WTC11 (cell line): Measurements from ENCODE around the gene ROR2. TPM values are rescaled to one million over a fixed set of nuclear protein-coding genes. Genes with fewer than 3 reads are reported as not detected.
A peak's percentile ranks its signal among the peaks of the same experiment; 100 is the strongest.

Experiments used
- ATAC-seq: fragments of 200-7000 bp; cut with Tn5 transposase; 2 replicates; pipeline ENCODE4 v1.10.0; 2021; ENCODE audit warnings: mild to moderate bottlenecking, moderate library complexity
- CTCF ChIA-PET: fragments of 300-600 bp; sonication (Branson Sonifier 250); formaldehyde crosslinking; loops from one replicate; lab custom pipeline; 2021; ENCODE audit warnings: antibody characterized with exemption; lab: Charles Lee
- POLR2A ChIA-PET: fragments of 350-600 bp; sonication (Branson Sonifier 250); formaldehyde crosslinking; loops from one replicate; lab custom pipeline; 2021; ENCODE audit warnings: antibody characterized with exemption; lab: Charles Lee
- DNase-seq: peaks from one replicate; pipeline ENCODE4 v3.0.0; 2021; ENCODE audit warnings: low spot score
- H3K27ac Mint-ChIP-seq: 2 replicates; pipeline ENCODE4 v1.8.0; 2021; ENCODE audit warnings: mixed read lengths
- H3K27me3 Mint-ChIP-seq: 2 replicates; pipeline ENCODE4 v1.8.0; 2021; ENCODE audit warnings: low read depth, mild to moderate bottlenecking, moderate library complexity, mixed read lengths
- H3K36me3 Mint-ChIP-seq: 2 replicates; pipeline ENCODE4 v1.8.0; 2021; ENCODE audit warnings: mixed read lengths
- H3K4me1 Mint-ChIP-seq: 2 replicates; pipeline ENCODE4 v1.8.0; 2022; ENCODE audit warnings: mixed read lengths
- H3K4me3 Mint-ChIP-seq: 2 replicates; pipeline ENCODE4 v1.8.0; 2021; ENCODE audit warnings: mild to moderate bottlenecking, moderate library complexity, mixed read lengths
- H3K9me3 Mint-ChIP-seq: 2 replicates; pipeline ENCODE4 v1.8.0; 2021; ENCODE audit warnings: mixed read lengths
- E2F1 ChIP-seq: sonication (generic); formaldehyde crosslinking; IDR thresholded peaks from 2 replicates; pipeline ENCODE4 v1.8.0; 2022; ENCODE audit warnings: mild to moderate bottlenecking, missing genetic modification reagents
- E2F4 ChIP-seq: sonication (generic); formaldehyde crosslinking; IDR thresholded peaks from 2 replicates; pipeline ENCODE4 v1.8.1; 2022; ENCODE audit warnings: low read depth, mild to moderate bottlenecking, moderate library complexity, missing genetic modification reagents, borderline replicate concordance
- ERG ChIP-seq: fragments of 250-450 bp; sonication (Bioruptor Pico); IDR thresholded peaks from 2 replicates; pipeline ENCODE4 v1.8.0; 2021; ENCODE audit warnings: mild to moderate bottlenecking
- ESRRA ChIP-seq: sonication (generic); formaldehyde crosslinking; IDR thresholded peaks from 2 replicates; pipeline ENCODE4 v1.8.1; 2022; ENCODE audit warnings: mild to moderate bottlenecking, missing genetic modification reagents, borderline replicate concordance
- ETV6 ChIP-seq: sonication (generic); formaldehyde crosslinking; IDR thresholded peaks from 2 replicates; pipeline ENCODE4 v1.8.1; 2022; ENCODE audit warnings: mild to moderate bottlenecking, missing genetic modification reagents
- FOXJ3 ChIP-seq: sonication (generic); formaldehyde crosslinking; IDR thresholded peaks from 2 replicates; pipeline ENCODE4 v1.9.0; 2021; ENCODE audit warnings: missing genetic modification reagents, mild to moderate bottlenecking, borderline replicate concordance
- FOXP4 ChIP-seq: sonication (generic); formaldehyde crosslinking; IDR thresholded peaks from 2 replicates; pipeline ENCODE4 v1.8.0; 2022; ENCODE audit warnings: mild to moderate bottlenecking, missing genetic modification reagents
- HMGA2 ChIP-seq: fragments of 250-450 bp; sonication (Bioruptor Pico); IDR thresholded peaks from 2 replicates; pipeline ENCODE4 v1.4.0; 2021; ENCODE audit warnings: mild to moderate bottlenecking, moderate library complexity
- HMGXB4 ChIP-seq: sonication (generic); formaldehyde crosslinking; IDR thresholded peaks from 2 replicates; pipeline ENCODE4 v1.8.1; 2023; ENCODE audit warnings: mild to moderate bottlenecking, moderate library complexity, missing genetic modification reagents
- JAZF1 ChIP-seq: fragments of 250-450 bp; sonication (Bioruptor Pico); IDR thresholded peaks from 2 replicates; pipeline ENCODE4 v1.9.0; 2021; ENCODE audit warnings: moderate library complexity, mild to moderate bottlenecking, inconsistent platforms
- JUN ChIP-seq: sonication (generic); formaldehyde crosslinking; IDR thresholded peaks from 2 replicates; pipeline ENCODE4 v1.8.0; 2023; ENCODE audit warnings: mild to moderate bottlenecking, missing genetic modification reagents
- KAT7 ChIP-seq: sonication (generic); formaldehyde crosslinking; IDR thresholded peaks from 2 replicates; pipeline ENCODE4 v1.8.1; 2023; ENCODE audit warnings: missing genetic modification reagents, mild to moderate bottlenecking, borderline replicate concordance
- NFATC4 ChIP-seq: fragments of 250-450 bp; sonication (Bioruptor Pico); IDR thresholded peaks from 2 replicates; pipeline ENCODE4 v1.9.0; 2021; ENCODE audit warnings: mild to moderate bottlenecking
- NFYB ChIP-seq: sonication (generic); formaldehyde crosslinking; conservative IDR thresholded peaks from 2 replicates; pipeline ENCODE4 v1.8.0; 2022; ENCODE audit warnings: low read depth, missing genetic modification reagents
- OVOL2 ChIP-seq: fragments of 250-450 bp; sonication (Bioruptor Pico); IDR thresholded peaks from 2 replicates; pipeline ENCODE4 v1.9.0; 2021; ENCODE audit warnings: mild to moderate bottlenecking, borderline replicate concordance
- RELA ChIP-seq: sonication (generic); formaldehyde crosslinking; IDR thresholded peaks from 2 replicates; pipeline ENCODE4 v1.8.1; 2022; ENCODE audit warnings: missing genetic modification reagents, mild to moderate bottlenecking, borderline replicate concordance
- SOX15 ChIP-seq: fragments of 250-450 bp; sonication (Bioruptor Pico); IDR thresholded peaks from 2 replicates; pipeline ENCODE4 v1.9.0; 2021; ENCODE audit warnings: mild to moderate bottlenecking
- ZNF263 ChIP-seq: sonication (generic); formaldehyde crosslinking; IDR thresholded peaks from 2 replicates; pipeline ENCODE4 v1.8.1; 2022; ENCODE audit warnings: low read depth, mild to moderate bottlenecking, moderate library complexity, missing genetic modification reagents
- ZNF317 ChIP-seq: sonication (generic); formaldehyde crosslinking; IDR thresholded peaks from 2 replicates; pipeline ENCODE4 v1.8.1; 2023; ENCODE audit warnings: low read depth, mild to moderate bottlenecking, moderate library complexity, missing genetic modification reagents, borderline replicate concordance
- ZNF396 ChIP-seq: fragments of 250-450 bp; sonication (Bioruptor Pico); IDR thresholded peaks from 2 replicates; pipeline ENCODE4 v1.8.0; 2021; ENCODE audit warnings: mild to moderate bottlenecking, moderate library complexity, borderline replicate concordance
- ZNF416 ChIP-seq: fragments of 250-450 bp; sonication (Bioruptor Pico); IDR thresholded peaks from 2 replicates; pipeline ENCODE4 v1.9.0; 2021; ENCODE audit warnings: mild to moderate bottlenecking, inconsistent platforms
- ZNF512 ChIP-seq: sonication (generic); formaldehyde crosslinking; IDR thresholded peaks from 2 replicates; pipeline ENCODE4 v1.8.1; 2022; ENCODE audit warnings: missing genetic modification reagents, borderline replicate concordance
- total RNA-seq: library from RNA; stranded (reverse); gene quantifications from 3 replicates; pipeline ENCODE4 v1.2.3, GENCODE V29; 2021

The ROR2 gene
- total RNA-seq, 1 experiment from 2014 or later, result 19.8 TPM

GRCh38 chr9:91714020-91714806 lies 235.8 kb downstream of the ROR2 start:
- peaks cover 12% of the 10 kb centered on the region for H3K9me3 Mint-ChIP-seq
- peak overlapping the region; percentile 57 for H3K4me3 Mint-ChIP-seq
- TF ChIP-seq ZNF396, result no peak; the same call in 1 of the 2 replicates
- no peak for TF ChIP-seq FOXP4
- TF ChIP-seq NFYB (CRISPR knock-in tag), result no peak
- TF ChIP-seq OVOL2, result no peak
- TF ChIP-seq KAT7 (CRISPR knock-in tag), result no peak
- TF ChIP-seq RELA (CRISPR knock-in tag), result no peak
- TF ChIP-seq JAZF1 (CRISPR knock-in tag), result no peak
- no peak for TF ChIP-seq ERG (CRISPR knock-in tag)
- no peak for TF ChIP-seq E2F4 (CRISPR knock-in tag)
- peak; percentile 91 for TF ChIP-seq HMGA2
- no peak for TF ChIP-seq ETV6 (CRISPR knock-in tag)
- peak; percentile 46; the same call in 1 of the 2 replicates for TF ChIP-seq ZNF263 (CRISPR knock-in tag)
- TF ChIP-seq ZNF416 (CRISPR knock-in tag), result no peak
- POLR2A ChIA-PET, result no interaction called here
- no peaks in the 10 kb centered on the region for H3K4me1 Mint-ChIP-seq
- peaks cover 6% of the 10 kb centered on the region for H3K36me3 Mint-ChIP-seq
- ATAC-seq, result peak; percentile 98
- no peaks in the 10 kb centered on the region for H3K27me3 Mint-ChIP-seq
- DNase-seq, result peak; percentile 87
- no peak overlapping the region for H3K27ac Mint-ChIP-seq
- CTCF ChIA-PET, result interaction anchor here (1.0 to 1.6 kb wide), 4 partner anchors 13 to 729 kb away, joined by 3 to 8 read pairs (median 4); no protein-coding TSS in a partner anchor

GRCh38 chr9:91712811-91713210 lies 237.2 kb downstream of the ROR2 start:
- H3K27me3 Mint-ChIP-seq, result no peaks in the 10 kb centered on the region
- peaks cover 12% of the 10 kb centered on the region for H3K9me3 Mint-ChIP-seq
- ChIA-PET POLR2A (interaction anchor here (0.6 kb wide), 1 partner anchor 139 kb away, joined by 4 read pairs; no protein-coding TSS in a partner anchor), CTCF (interaction anchor here (0.7 to 1.1 kb wide), 2 partner anchors 14 to 240 kb away, joined by 3 to 5 read pairs; no protein-coding TSS in a partner anchor)
- TF ChIP-seq ZNF263 (CRISPR knock-in tag), result no peak
- TF ChIP-seq ZNF317, result no peak
- no peak for TF ChIP-seq NFATC4
- no peak for TF ChIP-seq JUN
- no peak for TF ChIP-seq HMGXB4
- no peak for TF ChIP-seq ESRRA
- no peak for TF ChIP-seq ZNF512 (CRISPR knock-in tag)
- TF ChIP-seq E2F1, result no peak
- TF ChIP-seq FOXJ3 (CRISPR knock-in tag), result no peak
- TF ChIP-seq SOX15 (CRISPR knock-in tag), result no peak
- no peaks in the 10 kb centered on the region for H3K4me1 Mint-ChIP-seq
- no peak overlapping the region for H3K4me3 Mint-ChIP-seq
- H3K27ac Mint-ChIP-seq, result no peak overlapping the region
- ATAC-seq (no peak), DNase-seq (no peak)
- peaks cover 6% of the 10 kb centered on the region for H3K36me3 Mint-ChIP-seq
